ENCODE results near the gene CFDP1.

Gene CFDP1

GRCh38 chr16:75251280-75252048, 181.8 kb downstream of the CFDP1 start, which contains the start of gene BCAR1:
Gene BCAR1 (minus strand): TSS chr16:75251624. CDS start chr16:75251482, 142 bp downstream.
- no peak for DNase-seq (ENCODE audit: low read depth in 2 of 2)

- DNase-seq (ENCODE audit: low read depth in 2 of 2) = no peak
These were observed 182.5 kb downstream of the CFDP1 start for GRCh38 chr16:75250809-75251279.

DNA sequence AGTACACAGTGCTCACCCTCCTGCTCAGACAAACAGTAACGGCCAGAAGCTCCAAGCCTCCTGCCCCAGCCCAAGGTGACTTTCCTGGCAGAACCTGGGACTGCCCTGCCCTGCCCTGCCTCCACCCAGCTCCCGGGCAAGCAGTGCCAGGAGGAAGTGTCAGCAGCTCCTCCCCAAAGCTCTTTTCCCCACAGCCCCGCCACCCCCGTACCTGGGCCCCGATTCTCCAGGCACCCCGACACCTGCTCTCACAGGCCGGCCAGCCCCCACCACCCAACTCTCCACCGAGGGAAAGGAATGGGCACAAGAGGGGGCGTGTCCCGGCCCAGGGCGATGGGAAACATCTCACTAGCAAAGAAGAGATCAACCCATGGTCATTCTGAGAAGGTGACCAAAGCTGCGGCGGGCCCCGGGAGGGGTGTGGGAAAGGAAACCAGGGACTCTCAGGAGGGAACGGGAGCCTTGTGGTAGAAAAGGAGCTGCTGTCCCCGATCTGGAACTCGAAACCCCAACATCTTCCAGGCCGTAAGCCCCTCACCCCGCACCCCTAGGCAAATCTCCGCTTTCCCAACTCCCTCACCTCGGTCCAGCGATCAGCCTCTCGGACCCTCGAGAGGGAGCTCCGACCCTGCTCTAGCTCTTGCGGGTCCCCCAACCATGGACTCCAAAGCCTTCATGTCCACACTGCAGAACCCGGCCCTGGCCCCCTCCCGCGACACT, 183.1 kb downstream of the CFDP1 start:
- DNase-seq (ENCODE audit: low read depth in 2 of 2) = no peak

GRCh38 chr16:75249441-75249840, 183.9 kb downstream of the CFDP1 start:
- no peak for DNase-seq (ENCODE audit: low read depth in 2 of 2)

DNA sequence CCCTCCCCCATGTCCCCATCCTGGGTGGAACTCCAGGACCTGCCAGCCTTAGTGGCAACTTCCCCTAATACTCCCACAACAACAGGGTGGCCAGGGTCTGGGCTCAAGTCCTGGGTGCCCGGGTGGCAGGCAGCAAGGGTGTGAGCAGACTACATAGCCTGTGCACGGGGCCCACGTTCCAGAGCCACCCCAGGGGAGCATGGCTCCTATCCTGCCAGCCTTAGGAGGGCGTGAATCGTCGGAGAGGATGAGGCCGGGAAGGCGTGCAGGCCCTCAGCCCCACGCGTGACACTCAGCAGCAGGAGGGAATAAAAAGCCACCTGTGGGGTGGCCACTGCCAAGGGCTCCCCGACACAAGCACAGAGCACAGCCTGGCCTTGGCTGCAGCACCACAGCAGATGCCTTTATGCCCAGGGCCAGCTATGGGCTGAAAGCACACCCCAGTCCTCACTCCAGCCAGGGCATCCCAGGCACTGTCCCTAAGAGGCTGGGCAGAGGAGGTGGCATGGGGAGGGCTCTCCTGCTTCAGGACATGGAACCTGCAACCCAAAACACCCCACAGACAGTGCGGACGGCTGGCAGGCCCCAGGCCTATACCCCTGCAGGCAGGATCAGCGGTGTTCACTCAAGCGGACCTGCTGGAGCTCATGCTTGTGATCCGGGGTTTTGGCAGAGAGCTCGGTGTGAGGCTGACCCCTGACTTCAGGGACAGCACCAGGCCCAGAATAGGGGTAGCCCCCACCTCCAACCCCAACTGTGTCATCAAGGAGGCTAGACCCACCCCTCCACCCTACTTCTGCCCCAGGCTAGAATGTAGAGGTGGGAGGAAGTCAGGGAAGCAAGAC, 184.5 kb downstream of the CFDP1 start:
- DNase-seq (ENCODE audit: low read depth in 2 of 2) = no peak

- no peak for DNase-seq (ENCODE audit: low read depth in 2 of 2)
These were observed 185.2 kb downstream of the CFDP1 start for GRCh38 chr16:75248142-75248535.

- DNase-seq (ENCODE audit: low read depth in 2 of 2) = no peak
These were observed 186.1 kb downstream of the CFDP1 start for GRCh38 chr16:75247249-75247648.

DNA sequence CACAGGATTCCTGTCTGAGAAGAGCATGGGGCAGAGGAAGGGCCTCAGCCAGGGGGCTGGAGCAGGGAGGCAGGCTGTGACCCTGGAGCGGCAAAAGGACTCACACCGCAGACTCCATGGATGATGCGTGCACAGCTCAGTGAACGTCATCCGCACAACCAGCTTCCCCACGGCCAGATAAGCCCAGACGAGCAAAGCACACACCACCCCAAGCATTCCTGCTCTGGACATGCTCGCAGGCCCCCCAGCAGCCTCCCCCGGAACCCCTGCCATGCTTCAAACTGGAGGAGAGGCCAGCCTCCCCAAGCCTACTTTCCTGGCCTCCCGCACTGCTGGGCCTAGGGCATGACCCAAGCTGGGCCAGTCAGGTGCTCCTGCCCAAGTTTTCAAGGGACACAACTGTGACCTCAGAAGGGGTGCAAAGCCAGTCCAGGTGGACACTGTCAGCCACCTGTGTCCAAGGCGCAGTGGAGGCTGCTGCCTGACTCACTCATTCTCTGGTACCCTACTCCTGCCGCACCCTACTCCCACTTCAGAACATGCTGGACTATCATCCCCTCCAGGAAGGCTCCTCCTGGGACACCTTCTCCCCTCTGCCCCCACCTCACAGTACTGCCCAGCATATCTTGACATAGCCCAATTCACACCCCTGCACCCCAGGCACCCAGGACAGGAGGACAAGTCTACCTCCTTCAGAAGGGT, 186.6 kb downstream of the CFDP1 start:
- no peak for DNase-seq (ENCODE audit: low read depth in 2 of 2)

DNA sequence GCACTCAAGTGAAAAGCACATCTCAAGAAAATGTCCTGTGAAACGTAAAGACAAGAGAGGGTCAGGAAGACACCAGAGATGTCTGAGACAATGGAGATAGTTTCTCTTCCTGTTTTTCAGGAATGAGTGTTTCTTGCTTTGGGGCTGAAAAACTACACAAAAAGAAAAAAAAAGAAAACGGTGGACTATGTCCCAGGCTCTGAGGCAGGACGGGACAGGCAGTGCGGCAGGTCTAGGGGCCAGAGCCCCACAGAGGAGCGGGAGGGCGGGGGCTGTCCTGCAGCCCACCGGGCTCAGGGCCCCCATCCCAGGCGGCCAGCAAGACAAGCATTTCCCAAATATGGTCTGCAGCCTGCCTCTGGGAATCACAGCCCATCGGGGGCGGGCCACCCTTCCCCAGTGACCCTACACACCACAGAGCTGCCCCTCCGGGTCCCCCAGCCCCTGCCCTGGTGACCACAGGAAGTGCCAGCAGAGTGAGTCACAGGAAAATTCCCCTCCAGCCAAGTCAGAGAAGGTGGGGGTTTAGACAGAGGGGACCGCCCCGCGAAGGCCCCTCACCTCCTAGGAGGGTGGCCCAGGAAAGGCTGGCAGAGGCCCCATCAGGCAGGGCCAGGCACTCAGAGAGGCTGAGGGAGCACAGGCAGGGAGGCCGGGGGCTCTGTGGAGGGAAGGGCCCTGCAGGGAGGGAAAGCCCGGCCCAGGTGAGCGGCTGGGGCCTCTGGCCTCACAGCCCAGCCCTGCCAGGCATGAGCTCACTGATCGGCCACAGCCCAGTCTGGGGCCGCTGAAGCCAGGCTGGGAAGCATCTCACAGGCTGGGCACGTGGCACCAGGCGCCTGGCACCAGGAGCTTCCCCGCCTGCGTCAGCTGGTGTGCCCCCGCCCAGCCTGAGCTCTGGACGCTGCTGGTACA, 188.2 kb downstream of the CFDP1 start:
- no peak for DNase-seq (ENCODE audit: low read depth in 2 of 2)

GRCh38 chr16:75244225-75244809, 189.0 kb downstream of the CFDP1 start:
- DNase-seq (ENCODE audit: low read depth in 2 of 2) = no peak

Data from stimulated activated CD8-positive, alpha-beta memory T cell treated with anti-CD3 and anti-CD28 coated beads, Interleukin-15, amount 100 ng/mL, for 48 hours (primary cell).